Fibroblast of the conjunctiva (primary cell): ENCODE measurements around the gene TAOK3.
A peak's percentile ranks its signal among the peaks of the same experiment; 100 is the strongest.
"Not testable (repeated sequence)": the region's sequence is repeated elsewhere in the genome, so short reads cannot be mapped to it uniquely, and the experiment has no call there.

Experiments used
- DNase-seq: peaks from one replicate; pipeline ENCODE4 v3.0.0-alpha.2; 2010; ENCODE audit warnings: low read depth

Gene TAOK3

DNA sequence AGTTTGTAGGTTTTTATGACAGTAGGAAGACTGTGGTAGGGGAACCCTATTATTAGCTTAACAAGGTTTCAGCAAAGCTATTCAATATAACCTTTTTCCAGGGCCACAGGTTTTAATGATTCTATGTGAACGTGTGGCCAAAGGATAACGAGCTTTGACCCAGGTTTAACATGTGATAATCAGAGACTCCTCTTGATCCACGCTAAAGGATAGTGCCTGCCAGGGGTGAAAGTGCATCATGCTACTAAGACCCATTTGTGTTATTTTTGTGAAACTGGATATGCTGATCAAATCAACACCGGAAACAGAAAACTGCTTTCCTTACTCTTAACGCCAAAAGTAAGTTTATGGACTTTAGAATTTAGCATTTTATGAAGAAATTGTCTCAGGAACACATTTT lies 909 bp upstream of the TAOK3 start:
- DNase-seq = no peak

DNA sequence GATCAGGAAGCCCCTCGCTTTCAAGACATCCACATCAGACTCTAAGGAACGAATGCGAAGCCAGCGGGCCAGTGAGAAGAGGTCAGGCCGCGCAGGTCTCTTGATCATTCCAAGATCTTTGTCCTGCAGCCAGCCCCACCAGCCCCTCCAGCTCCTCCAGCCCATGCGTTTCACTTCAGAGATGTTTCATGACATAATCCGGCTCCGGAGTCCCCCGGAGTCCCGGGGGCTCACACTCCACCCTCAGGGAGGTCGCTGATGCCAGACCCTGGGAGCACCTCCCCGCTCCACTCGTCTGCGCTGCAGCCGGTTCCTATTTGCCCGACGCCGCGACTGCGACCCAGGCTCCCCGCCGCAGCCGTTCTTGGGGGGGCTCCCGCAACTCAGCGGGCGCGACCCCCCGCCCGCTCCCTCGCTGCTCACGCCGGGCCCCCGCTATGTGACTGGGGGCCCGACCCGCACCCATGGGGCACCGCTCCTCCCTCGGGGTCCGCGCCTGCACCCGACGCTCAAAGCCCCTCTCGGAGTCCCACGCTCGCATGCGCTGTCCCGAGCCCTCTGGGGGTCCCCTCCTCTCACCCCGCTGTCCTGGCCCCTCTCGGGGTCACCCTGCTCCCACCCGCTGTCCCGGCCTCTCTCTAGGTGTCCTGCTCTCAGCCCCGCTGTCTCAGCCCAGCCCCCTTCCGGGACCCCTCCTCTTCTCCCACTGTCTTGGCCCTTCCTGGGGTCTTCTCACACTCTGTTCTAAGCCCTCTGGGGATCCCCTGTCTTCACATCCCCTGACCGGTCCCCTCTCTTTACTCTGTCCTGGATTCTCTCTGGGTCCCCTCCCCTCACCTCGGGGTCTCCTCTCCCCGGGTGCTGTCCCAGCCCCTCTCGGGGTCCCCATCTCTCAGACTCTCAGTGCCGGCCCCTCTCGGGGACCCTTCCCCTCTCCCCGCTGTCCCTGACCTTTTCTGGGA lies 1.1 kb downstream of the TAOK3 start:
- DNase-seq = no peak

DNA sequence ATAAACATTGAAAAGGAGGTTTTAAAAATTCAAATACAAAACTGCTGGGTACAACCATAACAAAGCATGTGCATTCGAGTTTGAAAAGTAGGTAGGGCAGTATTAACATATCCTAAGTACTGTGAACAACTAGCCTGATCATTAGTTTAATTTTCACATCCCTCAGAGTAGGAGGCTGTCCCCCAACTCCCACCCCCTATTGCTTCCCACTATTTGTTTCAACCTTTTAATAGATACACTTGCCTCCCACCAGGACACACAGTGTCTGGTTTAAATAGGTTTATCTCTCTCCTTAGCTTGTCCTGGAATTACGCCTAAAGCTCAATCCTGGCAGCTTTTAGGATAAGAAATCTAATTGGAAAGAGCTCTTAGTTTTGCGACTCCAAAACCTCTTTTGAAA lies 2.1 kb downstream of the TAOK3 start:
- no peak for DNase-seq

DNA sequence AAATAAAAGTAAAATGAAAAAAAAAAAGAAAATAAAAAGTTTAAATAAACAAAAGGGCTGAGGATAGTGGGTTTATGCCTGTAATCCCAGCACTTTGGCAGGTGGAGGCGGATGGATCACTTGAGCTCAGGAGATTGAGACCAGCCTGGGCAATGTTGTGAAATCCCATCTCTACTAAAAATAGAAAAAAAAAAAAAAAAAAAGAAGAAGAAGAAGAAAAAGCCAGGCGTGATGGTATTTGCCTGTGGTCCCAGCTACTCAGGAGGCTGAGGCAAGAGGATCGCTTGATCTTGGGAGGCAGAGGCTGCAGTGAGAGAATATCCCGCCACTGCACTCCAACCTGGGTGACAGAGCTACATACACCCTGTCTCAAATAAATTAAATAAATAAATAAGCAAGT lies 3.9 kb downstream of the TAOK3 start:
- no peak for DNase-seq

DNA sequence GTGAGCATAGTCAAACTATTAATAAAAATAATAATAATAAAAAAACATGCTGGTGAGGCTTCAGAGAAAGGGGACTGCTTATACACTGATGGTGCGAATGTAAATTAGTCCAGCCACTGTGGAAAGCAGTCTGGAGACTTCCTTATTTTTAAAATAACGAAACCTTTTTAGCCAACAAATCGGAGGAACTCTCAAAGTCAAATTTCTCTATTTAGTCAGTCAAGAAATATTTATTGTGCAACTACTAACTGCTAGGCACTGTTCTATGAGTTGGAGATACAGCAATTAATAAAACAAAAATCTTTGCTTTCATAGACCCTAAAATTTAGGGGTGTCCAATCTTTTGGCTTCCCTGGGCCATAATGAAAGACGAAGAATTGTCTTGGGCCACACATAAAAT lies 10.8 kb downstream of the TAOK3 start:
- DNase-seq = no peak

DNA sequence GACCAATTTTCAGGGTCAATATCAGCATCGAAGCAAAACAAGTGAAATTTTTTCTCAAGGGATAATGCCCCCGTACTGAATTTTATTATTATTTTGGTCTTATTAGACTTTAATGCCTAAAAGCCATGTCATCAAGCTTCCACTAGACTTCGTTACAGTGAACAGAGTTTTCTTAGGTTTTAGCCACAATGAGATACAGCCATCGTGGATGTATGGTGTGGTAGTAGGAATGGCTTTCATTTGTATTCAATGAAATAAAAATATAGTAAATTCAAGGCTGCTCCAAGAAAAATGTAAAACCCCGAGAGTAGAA lies 11.7 kb downstream of the TAOK3 start:
- DNase-seq = no peak

DNA sequence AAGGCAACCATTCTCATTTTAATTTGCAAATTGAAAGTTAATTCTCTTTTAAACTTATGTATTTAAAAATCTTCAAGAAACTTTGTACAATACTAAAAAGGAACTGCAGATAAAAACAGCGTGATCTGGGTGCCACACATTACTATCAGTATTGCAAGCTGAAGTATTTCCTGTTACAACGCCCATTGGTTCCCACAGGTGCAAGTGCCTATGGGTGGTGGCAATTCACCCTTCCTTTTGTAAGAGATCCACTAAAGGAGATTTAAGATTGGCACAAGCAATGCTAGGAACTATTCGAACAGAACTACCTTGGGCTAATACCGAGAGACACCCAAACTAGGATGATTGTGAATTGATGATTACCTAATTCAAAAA lies 13.2 kb downstream of the TAOK3 start:
- DNase-seq = no peak

DNA sequence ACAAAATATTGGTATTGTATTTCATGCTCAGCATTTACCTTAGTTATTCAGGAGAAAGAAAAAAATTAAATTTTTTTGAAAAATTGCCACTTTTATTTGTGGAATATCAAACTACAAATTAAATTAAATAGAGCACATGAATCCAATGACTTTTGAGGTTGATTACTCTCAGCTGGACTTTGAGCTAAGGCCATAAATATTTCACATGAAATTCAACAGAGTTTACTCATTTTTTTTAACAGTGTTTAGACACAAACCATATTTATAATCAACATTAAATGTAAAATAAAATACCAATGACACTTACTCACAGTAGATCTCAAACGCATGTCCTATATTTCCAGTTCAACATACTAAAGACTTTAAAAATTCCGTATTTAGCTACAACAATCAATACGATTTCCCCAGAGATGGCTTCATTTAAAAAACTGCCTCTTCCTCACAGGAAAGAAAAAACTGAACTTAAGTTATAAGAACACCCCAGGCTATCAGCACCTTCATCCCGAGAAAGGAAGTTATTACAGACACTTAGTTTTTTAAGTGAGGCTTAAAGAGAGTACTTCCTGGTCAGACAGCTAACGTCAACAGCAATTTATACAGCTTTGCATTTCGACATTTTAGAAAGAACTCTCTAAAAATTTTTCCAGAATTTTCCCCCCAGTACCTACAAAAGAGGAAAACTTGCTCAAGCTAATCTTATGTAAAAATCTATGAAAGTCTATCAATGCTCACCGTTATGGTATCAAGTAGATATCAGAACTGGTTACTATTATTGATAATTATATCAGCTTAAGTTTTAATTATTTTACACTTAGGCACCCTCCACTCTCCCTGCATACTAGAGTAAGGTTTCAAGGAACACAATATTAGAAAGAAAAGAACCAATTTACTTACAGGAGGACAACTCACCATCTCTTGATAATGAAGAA lies 13.8 kb downstream of the TAOK3 start:
- DNase-seq = no peak

DNA sequence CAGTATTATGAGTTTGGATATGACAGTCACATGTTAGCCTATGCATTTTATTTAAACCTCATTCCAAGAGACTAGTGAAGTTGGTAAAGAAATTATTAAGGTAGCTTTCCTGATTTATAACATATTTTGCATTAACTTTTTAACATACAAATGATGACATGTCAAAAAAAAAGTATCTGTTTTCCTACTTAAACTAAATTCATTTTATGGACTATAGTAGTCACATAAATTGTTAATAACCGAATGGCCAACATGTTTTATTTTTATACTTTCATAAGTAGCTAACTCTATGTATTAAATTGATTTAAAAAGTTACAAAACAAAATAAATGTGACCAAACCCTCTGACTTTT lies 14.7 kb downstream of the TAOK3 start:
- DNase-seq = no peak

DNA sequence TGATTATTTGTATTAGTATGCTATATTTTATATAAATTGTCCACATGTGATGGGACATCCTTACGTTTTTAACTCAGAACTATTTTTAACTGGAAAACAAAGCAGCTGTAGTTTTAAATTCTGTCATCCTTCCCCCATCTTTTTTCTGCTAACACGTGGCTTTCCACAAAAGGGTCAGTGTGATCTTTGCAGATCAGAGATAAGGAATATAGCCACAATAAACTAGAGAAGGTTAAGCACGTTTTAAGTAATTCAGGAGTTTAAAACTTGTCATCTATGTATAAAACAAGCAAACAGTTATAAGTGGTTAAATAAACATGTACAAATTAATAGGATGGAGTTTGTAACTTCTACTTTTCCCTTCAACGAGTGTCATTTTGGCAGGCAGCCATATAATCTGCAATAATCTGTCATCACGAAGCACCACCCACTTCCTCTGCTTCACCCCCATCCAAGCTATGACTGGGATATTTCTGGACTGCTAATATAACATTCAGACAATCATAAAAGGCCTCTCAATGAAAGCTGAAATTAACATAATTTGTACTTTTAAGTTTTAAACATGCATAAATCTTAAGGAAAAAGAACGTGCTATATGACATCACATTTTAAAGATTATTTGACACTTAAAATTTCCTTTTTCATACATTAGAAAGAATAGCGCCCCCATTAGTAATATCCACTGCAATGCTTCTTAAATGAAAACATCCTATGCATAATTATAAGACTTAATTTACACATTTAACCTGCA lies 15.3 kb downstream of the TAOK3 start:
- DNase-seq = peak; percentile 36

DNA sequence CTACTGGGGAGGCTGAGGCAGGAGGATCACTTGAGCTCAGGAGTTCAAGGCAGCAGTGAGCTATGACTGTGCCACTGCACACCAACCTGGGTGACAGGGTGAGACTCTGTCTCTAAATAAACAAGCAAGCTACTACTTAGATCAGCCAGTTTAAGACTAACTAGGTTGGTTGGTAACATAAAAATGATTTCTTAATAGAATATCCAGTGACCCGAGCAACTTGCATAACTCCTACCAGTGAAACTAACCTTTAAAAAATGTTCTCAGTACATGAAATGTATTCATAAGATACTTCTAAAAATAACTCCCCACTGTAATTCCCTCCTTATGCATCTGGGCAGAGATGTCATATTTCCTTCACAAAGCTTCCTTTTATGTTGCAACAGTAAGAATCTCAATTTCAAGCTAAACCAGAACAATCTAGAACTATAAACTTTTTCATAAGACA lies 15.9 kb downstream of the TAOK3 start:
- peak; percentile 75 for DNase-seq

DNA sequence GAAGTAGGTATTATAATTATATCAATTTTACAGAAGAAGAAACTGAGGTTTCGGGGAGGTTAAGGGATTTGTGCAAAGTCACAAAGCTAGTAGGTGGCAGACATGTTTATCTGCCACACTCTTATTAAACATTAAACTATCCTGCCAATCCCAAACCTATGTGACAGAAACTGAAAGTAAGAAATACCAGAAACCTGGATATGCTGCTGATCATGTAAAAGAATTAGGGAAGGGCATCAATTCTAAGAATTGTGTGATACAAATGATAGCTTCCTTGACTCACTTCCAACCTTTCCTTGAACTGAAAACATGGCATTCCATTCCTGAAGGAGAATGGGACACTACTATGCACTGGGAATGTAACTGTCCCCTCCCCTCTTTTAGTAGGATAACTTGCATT lies 16.9 kb downstream of the TAOK3 start:
- no peak for DNase-seq

DNA sequence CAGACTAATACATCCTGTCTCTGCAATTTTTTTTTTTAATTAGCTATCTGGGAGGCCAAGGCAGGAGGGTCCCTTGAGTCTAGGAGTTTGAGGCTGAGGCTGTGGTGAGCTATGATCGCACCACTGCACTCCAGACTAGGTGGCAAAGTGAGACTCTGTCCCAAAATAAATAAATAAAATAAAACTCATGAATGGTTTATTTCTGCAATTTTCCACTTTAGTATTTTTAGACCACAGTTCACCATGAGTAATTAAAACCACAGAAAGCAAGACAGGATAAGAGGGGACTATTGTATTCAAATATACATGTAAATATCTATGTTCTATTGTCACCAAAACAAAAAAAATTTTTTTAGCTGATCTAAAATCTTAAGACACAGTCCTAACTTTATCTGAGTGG lies 17.8 kb downstream of the TAOK3 start:
- DNase-seq = no peak

DNA sequence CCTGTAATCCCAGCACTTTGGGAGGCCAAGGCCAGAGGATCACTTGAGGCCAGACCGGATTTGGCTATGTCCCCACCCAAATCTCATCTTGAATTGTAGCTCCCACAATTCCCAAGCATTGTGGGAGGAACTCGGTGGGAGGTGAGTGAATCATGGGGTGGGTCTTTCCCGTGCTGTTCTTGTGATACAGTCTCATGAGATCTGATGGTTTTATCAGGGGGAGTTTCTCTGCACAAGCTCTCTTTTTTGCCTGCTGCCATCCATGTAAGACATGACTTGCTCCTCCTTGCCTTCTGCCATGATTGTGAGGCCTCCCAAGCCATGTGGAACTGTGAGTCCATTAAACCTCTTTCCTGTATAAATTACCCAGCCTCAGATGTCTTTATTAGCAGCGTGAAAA lies 18.2 kb downstream of the TAOK3 start:
- DNase-seq = not testable (repeated sequence)

DNA sequence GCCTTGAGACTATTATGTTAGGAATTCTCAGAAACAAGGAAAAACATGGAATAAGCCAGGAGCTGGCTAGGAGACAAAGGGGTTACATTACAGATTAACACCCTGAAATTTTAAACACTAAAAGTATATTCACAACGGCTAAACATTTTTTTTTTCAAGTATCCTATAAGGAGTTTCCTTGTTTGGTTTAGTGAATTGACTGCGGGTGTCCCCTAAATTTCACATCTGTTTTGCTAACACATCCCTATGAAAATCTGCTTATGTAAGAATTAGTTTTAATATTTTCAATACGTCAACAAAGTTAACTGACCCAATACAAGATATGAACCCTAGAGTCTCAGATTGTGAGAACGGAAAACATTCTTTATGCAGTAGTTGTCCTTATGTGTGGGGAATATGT lies 19.0 kb downstream of the TAOK3 start:
- DNase-seq = no peak

DNA sequence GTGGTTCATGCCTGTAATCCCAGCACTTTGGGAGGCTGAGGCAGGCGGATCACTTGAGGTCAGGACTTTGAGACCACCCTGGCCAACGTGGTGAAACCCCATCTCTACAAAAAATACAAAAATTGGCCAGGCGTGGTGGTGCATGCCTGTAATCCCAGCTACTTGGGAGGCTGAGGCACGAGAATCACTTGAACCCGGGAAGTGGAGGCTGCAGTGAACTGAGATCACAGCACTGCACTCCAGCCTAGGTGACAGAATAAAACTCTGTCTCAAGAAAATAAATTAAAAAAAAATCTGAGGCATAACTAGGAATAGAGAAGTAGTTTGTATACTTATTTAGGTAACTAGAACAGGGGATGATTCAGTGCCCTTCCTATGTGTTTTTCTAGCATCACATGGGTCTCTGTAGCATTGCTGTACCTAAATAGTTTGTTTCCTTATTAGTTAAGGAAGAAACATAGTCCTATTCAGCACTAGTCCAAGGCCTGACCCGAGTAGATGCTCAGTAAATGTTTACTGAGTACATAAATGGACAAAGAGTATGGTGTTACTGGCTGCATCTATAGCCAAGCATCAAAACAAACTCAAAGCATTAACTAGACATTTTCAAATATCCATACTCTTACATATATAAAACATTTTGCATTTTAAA lies 21.7 kb downstream of the TAOK3 start:
- no peak for DNase-seq

DNA sequence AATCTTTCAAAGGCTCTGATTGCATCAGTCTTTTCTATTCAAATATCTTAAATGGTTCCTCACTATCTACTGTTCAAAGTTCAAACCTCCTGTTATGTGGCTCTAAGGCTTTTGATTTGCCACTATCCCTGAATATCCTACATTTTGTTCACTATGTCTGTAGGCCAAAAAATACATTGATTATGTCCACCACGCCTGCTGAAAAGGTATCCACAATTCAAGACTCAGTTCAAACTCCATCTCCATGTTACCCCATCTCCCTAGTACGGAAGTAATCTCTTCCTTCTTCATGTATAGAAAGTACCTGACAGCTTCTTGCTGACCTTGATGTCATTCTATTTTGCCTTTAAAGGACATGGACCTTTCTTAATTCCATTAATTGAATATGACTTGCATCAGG lies 24.8 kb downstream of the TAOK3 start:
- no peak for DNase-seq

DNA sequence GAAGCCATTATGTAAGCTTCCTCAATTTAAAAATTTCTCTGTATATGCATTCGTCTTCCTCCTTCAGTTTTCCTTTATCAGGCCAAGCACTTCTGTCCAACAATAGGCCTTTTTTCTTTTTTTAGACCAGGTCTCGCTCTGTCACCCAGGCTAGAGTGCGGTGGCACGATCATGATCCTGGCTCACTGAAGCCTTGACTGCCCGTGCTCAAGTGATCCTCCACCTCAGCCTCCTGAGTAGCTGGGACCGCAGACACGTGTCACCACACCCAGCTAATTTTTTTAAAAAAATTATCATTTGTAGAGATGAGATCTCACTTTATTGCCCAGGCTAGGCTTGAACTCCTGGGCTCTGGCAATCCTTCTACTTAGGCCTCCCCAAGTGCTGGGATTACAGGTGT lies 25.8 kb downstream of the TAOK3 start:
- DNase-seq = no peak

DNA sequence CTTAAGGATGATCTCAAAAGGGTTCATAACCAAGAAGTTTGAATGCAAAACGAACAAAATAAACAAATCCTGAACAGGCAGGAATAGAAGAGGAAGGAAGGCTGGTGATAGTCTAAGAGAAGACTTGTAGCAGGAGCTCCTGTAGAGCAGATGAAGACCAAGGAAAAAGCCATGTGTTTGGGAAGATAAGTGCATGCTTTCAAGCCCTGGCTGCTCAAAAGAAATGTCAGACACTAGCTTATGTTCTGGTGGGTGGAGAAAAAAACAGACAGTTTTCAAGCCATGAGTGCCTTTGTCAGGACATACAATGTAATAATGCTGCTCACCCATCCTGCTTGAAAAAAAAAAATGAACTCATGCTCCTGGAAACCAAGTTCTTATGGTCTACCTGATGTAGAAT lies 27.4 kb downstream of the TAOK3 start:
- DNase-seq = no peak

DNA sequence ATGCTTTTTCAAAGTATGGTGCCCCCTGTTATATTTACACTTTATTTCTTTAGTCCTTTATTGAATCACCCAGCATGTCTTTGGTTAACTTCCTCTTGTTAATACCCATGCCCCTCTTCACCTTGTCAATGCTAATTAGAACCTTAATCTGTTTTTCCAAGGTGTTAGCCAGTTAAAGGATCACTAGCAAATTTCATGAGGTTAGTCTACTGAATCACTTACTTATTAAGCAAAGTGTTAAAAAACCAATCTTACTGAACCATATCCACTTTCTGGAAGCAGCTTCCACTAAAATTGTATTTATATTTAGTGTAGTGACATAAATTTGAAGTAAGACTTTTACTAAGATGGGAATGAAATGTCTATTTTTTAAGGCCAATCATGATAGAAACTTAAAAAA lies 27.9 kb downstream of the TAOK3 start:
- no peak for DNase-seq

DNA sequence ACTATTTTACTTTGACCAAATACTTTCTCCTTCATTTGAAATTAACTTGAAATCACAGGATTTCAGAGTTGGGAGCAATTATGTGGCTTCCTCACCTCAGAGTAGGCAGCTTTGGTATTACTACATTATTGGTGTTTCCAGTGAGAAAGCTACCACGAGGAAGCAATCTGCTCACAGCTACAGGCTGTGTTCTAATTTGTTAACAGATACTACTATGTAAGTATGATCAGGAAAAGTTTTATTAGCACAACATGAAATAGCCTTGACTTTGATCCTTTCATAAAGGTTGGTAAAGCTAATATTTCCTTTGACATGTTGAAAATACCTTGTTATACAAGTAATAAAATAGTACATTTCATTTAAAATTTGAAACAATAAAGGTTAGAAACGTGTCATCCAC lies 30.6 kb downstream of the TAOK3 start:
- no peak for DNase-seq

DNA sequence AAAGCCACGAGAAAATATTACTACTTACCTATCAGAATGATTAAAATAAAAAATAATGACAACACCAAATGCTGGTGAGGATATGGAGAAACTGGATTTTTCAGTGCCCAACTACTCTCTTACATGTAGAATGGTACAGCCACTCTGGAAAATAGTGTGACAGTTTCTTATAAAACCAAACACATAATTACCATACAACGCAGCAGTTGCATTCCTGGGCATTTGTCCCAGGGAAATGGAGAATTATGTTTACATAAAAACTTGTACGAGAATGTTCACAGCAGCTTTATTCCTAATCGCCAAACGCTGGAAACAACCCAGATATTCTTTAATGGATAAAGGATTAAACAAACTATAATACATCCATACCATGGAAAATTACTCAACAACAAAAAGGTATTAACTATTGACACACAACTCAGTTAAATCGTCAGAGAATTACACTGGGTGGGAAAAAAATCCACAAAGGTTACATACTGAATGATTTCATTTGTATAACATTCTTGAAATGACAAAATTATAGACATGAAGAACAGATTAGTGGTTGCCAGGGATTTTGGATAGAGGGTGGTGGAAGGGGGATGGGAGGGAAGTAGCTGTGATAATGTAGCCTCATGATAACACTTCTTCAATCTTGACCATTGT lies 35.4 kb downstream of the TAOK3 start:
- no peak for DNase-seq
